Activated T-cell treated with anti-CD3 and anti-CD28 coated beads for 24 hours (primary cell): ENCODE measurements around the gene GAPDHS.
A peak's percentile ranks its signal among the peaks of the same experiment; 100 is the strongest.

Source experiments
- DNase-seq: peaks from one replicate; pipeline ENCODE4 v3.0.0-alpha.2; 2020; ENCODE audit warnings: low read depth

The GAPDHS gene

DNA sequence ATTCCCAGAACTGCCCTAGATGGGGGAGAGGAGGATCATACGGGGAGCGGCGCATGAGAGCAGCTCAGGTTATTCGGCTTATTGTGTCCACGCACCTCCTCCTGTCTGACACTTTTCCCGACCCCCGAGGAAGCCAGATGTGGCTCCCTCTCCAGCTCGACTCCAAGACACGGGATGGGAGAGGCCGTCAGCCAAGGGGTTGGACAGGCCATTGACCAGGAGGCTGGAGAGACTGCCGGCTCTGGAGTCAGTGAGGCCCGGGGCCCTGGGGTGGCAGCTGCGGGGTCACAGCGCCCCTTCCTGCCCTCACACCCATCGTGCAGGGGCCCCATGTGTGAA lies 22.7 kb upstream of the GAPDHS start:
- no peak for DNase-seq

DNA sequence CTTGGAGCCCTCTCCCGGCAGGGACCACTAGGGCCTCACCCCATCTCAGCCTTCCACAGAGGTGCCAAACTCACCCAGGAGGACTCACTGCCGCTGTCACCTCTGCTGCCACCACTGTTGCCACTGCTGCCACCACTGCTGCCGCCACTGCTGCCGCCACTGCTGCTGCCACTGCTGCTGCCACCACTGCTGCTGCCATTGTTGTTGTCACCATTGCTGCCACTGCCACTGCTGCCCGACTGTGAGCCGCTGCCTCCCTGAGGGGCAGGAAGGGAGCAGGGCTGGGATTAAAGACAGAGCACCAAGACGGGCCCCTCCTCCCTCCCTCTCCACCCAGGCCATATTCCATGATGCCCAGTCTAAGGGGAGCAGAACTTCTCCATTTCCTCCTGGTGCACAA lies 21.9 kb upstream of the GAPDHS start:
- no peak for DNase-seq

DNA sequence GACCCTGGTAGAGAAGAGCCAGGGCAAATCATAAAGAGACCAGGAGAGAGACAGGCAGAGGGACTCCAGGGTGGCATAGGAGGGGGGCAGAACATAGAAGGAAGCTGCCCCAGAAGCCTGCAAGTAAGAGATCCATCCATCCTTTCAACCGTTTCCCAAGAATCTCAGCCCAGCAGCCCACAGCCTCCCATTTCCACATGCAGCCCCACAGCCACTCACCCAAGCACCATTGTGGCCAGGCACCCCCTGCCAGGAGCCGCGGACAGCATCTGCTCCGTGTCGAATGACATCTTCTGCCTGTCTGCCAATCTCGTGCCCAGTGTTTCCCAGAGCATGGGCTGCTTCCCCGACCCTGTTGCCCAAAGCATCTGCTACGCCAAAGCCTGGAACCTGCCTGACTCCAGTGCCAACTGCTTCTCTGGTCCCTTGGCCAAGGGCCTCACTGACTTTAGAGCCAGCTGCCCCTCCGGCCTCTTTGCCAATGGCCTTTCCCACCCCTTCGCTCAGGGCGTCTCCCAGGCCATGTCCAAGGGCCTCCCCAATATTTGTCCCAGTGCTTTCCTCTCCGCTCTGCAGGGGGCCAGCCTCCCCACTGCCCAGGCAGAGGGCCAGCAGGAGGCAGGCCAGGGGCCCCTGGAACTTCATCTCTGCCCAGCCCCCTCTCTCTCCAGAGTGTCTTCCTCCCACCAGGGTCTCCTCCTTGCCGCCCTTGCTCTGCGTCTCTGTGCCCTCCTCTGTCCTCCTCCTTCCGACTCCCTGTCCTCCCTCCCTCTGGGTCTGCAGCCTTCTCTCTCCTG lies 20.2 kb upstream of the GAPDHS start:
- DNase-seq: no peak

DNA sequence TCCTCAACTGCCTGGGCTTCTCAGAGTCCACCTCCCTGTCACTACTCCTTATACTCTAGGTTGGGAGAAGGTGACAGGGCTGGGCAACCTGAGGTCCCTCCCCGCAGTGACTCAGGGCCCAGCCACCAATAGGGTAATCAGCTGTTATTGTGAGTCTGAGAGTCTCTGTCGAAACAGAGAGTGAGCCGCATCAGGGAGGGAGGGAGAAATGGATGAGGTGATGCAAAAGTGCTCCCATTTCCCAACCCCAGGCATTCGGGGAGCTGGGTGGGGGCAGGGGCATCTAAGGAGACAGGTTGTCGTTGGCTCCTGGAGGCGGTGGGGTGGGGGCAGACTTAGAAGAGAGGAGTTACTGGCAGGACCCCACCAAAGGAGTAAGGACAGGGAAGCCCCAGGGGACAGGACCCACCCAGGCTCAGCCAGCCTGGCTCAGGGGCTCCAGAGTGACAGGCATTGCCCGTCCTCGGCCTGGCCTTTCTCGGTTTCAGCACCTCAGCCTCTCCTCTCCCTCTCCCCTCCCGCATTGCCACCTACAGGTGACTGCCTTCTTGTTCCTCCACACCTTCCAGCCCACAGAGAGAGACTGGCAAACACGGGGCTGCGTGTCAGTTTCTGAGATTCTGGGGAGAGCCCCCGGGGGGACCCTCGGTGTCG lies 19.5 kb upstream of the GAPDHS start, which contains the start of gene DMKN:
Gene DMKN (minus strand): TSS at position 22 of the 654 bp plus-strand sequence. CDS start 174 bp downstream, outside the sequence.
- DNase-seq: no peak

DNA sequence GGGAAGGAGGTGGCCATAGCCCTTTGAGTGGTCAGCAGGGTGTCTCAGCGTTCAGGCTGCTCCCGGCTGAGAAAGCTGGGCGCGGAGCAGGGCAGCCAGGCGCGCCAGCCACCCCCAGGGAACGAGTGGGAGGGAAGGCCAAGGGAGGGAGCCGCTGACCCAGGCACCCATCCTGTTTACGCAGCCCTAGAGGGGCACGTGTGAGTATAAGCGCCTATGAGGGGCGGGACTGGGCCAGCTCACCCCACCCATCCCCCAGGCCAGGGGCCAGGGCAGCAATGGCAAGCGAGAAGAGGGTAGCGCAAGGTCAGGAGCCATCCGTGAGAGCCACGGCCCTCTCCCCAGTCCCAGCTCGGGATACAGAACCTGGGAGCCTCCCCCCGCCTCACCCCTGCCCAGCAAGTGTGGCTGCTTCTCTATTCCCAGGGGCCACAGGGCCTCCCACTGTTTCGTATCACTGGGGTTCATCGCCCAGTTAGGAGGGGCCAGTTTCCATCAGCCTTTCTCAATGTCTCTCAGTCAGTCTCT lies 18.9 kb upstream of the GAPDHS start:
- DNase-seq: no peak

DNA sequence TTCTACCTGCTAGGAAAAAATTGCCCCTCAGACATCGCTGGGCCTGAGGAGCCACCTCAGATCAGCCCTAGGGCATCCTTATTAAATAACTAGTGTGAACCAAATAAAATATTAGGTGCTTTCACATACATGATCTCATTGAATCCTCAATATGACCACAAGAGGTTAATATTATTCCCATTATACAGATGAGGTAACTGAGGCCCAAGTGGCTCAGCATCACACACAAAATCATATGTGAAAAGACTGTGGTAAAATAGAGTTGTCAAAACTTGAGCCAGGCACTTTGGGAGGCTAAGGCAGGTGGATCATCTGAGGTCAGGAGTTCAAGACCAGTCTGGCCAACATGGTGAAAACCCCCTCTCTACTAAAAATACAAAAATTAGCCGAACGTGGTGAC lies 16.9 kb upstream of the GAPDHS start:
- DNase-seq: no peak

DNA sequence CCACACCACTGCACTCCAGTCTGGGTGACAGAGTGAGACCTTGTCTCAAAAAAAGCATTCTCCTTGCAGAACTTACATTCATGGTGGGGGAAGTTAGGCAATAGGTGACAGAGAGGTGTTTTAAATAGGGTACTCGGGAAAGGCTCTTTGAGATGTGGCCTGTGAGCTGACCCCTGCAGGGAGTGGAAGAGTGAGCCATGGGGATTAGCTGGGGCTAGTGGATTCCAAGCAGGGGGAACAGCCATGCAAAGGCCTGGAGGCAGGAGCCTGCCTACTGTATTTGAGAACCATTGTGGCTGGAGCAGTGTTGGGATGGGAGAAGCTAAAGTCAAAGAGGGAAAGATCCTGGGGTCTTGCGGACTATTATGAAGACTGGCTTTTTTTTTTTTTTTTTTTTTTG lies 15.9 kb upstream of the GAPDHS start:
- DNase-seq: no peak

DNA sequence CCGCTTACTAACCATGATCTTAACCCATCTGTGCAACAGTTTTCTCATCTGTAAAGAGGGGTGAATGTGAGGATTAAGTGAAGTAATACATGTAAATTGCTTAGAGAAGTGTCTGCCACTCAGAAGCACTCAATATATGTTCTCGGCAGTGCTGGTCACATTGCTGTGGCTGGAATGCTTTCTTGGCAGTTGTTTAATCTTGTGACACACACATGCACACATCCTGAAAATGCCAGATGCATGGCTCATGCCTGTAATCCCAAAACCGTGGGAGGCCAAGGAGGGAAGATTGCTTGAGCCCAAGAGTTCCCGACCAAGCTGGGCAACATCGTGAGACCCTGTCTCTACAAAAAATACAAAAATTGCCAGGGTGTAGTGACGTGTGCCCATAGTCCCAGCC lies 14.9 kb upstream of the GAPDHS start:
- no peak for DNase-seq

DNA sequence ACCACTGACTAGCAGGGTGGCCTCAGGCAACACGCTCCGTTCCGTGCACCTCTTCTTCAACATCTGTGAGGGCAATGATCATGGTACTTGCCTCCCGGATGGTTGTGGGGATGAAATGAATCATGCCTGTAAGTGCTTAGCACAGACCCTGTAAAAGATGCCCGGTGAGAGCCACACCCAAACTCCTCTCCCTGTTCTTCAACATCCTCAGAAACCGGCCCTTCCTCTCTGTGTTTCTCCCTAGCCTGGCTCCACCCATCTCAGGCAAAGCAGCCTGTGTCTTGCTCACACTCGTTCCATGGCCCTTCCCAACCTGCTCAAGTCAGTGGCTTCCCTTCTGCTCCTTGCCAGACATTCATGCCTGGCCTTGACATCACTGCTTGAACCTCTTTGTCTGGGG lies 14.0 kb upstream of the GAPDHS start:
- DNase-seq: no peak

DNA sequence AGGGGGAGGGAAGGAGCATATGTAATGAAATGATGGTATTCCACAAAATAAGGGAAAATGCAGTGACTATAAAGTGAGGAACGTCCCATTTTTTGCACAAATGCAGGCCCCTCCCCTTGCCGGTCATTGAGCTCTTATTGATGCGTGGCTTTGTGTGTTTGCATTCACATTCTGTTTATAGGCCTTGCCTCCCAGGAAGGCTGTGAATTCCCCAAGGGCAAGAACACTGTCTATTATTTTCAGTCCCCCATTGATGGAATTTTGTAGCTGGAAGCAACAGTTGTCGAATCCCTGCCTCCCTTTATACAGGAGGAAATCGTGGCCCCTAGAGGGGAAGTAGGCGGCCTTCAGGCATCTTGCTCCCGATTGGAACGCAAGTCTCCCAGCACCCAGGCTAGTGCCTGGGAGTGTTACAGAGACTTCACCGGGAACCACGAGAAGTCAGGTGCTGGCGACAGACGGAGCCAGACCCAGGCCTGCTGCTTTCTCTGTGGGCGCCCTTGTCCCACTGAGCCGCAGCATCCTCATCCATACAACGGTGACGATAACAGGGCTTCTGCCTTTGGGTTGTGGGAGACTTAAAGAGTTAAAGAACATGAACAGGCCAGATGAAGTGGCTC lies 12.0 kb upstream of the GAPDHS start:
- no peak for DNase-seq

DNA sequence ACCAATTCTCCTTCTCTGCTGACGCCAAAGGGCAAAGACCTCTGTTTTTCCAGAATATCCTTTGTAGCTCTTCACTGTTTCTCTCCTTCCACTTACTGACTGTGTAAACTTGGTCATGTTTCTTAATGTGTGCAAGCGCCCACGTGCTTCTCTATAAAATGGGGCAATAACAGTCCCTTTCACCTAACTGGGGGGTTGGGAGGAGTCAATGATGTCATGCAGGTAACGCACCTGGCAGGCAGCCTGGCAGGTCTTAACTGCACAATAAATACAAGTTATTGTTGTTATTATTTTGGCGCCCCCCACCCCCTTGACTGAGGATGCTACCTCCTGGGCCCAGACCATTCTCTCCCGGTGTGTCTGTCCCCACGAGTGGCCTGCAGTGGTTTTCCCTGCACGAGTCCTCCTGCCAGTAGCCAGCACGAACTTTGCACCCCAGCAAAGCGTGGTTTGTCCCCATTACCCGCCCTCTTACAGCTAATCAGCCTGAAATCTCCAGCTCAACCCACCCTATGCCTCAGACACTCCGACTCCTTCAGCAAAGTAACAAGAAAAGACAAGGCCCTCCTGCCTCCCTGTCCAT lies 10.4 kb upstream of the GAPDHS start:
- DNase-seq: no peak

DNA sequence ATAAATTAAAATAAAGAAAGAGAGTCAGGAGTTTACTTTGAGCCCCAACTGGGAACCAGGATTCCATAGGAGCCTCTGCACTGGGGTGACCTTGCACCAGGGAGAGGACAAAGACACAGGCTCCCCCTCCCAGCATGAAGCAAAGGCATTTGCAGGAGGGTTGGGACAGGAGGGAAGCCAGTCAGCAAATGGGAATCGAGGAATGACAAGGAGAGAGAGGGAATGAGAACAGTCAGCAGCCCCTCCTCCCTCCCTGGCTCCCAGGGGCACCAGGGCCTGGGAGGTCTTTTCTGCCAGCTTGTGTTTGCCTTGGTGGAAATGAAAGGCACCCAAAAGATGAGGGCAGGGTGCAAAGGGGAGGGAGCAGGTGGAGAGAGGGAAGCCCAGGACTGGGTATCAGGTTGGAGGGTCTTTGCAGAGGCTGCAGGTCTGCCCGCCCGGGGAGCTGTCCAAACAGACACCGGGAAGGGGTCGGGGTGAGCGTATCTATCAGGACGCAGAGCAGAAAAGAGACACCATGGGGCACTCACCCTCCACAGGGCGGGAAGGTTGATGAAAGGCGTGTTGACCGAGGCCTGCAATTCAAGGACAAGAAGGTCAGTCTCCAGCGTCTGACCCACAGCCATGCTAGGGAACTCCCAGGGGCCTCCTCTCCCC lies 8.9 kb upstream of the GAPDHS start:
- DNase-seq: no peak

DNA sequence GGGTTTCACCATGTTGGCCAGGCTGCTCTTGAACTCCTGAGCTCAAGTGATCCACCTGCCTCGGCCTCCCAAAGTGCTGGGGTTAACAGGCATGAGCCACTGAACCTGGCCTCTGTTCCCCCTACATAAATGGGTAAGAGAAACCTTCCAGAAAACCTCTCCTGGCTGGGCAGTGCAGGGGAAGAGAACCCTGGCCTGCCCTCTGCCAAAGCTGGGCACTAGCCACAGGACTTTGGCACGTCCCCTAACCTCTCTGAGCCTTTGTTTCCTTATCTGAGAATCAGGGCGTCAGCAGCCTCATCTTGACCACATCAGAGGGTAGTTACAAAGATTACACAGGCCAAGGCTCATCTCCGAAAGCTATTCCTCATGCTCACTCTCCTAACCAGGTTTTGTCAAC lies 7.4 kb upstream of the GAPDHS start:
- DNase-seq: no peak

DNA sequence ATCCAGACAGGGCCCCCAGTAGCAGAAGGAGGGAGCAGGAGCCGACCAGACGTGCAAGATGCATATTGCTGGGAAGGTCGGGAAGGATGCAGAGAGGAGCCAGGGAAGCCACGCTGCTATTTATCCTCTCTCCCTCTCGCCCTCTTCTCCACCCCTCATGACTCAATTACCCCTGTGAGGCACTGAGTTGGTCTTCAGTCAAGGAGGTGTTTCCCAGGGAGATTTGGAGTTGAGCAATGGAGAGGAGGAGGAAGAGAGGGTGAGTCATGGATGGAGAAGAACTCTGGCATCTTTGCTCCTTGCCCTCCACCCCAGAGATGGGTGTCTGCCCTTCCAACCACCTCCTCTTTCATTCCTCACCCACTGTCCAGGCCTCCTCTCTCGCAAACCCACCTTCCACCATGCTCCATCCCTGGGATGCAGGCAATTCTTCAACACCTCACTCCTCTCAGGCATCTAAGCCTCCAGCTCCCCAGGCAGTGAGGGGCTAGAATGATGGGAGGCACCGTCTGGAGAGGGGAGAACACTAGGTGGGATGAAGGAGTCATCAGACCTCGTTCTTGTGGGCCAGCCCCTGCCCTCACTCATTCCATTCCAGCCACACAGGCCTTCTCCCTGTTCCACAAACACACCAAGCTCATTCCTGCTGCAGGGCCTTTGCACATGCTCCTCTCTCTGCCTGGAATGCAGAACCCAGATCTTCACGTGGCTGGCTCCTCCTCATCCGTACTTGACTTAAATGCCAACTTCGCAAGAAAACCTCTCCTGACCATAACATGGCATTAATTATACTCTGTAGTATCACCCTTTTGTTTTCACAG lies 4.8 kb upstream of the GAPDHS start, which contains the start of gene SBSN:
Gene SBSN (minus strand): TSS at position 94 of the 821 bp plus-strand sequence. CDS start 30 bp downstream, at position 64.
- no peak for DNase-seq

DNA sequence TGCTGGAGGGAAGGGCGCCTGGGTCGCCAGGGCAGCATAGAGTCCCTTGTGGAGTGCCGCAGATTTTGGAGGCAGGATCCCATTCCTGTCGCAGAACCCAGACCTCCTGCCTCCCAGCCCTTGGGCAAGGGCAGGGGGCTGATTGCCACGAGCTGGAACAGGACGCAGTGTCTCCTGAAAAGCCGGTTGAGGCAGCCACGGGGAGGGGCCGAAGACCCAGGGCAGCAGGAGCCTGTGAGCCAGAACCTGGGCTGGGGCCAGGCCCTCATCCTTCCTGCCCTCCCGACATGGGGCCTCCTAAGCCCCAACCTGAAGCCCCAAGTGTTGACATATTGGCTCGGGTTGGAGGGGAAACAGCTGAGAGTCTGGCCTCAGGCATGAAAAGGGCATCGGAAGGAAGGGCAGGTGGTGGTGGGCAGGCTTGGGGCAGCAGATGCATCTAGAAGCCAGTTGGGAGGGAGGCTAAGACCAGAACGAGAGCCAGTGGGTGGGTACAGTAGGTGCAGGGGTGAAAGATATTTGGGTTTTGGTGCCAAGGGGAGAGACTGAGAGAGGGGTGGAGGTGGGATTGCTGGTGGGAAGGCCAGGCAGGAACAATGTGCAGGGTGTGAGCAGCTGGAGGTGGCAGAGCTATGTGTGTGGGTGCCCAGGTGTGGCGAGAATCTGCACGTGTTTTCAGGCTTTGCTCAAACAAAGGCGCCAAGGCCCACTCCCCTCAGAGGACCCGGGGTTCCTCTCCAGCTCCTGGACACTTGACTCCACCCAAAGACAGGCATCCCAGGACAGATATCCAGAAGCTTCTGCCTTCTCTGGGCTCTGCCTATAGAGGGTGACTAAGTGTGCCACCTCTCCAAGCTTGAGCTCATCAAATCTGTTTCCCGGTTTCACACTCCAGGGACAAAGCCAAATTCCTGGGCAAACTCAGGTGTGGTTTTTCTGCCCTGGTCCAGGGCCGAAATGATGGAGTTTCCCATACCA lies 3.7 kb upstream of the GAPDHS start:
- DNase-seq: no peak

DNA sequence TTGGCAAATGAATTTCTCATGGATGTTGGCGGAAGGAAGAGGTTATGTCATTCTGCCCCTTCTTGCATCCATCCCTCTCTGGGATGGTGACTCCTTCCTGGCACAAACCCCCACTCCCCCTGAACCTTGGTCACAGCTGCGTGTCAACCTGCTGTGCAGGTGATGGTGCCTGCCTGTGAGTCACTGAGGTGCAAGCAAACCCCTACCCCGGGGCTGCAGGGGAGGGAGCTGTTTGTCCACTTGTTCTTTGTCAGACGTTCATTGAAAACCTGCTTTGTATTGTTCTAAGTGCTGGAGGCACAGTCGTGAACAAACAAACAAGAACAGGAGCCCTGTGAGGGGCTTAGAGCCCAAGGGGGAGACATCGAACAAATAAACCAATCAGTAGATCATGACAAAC lies 2.0 kb upstream of the GAPDHS start:
- DNase-seq: no peak

DNA sequence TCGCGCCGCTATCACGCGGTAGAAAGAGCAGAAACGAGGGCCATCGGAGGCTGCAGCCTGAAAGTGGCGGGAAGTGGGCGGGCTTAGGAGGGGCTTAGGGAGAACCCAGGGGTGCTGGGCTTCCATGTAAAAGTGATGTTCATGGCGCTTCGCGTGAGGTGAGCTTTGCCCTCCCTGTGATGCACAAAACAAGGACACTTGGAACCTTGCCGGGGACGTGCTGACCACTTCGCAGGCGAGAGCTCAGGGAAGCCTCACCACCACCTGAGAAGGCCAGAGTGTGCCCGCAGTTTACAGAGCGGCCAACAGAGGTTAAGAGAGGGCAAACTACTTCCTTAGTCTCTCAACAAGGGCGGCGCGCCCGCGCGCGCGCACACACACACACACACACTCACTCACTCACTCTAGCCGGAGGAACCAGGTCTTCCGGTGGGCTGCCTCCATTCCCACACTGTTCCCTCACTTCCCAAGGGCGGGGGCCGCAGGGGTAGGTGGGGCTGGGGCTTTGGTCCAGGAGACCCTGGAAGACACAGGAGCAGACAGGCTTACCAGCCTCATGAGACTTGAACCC lies 651 bp downstream of the GAPDHS start:
- DNase-seq: peak; percentile 33

DNA sequence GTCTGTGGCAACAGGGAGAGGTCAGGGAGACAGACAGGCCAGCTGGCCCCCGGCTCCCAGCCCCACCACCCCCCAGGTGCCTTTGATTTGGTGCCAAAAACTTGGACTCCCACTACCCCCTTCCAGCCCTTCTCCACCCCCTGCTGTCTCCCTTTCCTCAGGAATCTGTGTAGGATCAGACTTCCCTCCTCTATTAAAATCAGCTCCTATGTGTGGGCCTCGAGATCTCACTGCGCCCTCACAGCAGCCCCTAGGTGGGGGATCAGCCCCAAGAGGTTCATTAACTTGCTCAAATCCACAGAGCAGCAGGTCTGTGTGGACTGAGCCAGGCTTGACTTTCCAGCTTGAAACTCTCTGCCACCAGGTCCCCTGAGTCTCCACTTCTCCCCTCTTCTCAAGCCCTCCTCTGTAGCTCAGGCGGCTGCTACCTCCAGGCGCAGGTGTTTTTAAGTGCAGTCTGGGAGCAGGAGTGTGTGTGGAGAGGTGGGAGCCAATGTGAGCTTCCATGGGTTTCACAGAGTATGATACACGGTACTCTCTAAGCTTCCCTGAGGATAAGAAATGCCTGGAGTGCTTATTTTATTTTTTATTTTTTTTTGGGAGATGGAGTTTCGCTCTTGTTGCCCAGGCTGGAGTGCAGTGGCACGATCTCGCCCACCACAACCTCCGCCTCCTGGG lies 1.7 kb downstream of the GAPDHS start:
- DNase-seq: no peak

DNA sequence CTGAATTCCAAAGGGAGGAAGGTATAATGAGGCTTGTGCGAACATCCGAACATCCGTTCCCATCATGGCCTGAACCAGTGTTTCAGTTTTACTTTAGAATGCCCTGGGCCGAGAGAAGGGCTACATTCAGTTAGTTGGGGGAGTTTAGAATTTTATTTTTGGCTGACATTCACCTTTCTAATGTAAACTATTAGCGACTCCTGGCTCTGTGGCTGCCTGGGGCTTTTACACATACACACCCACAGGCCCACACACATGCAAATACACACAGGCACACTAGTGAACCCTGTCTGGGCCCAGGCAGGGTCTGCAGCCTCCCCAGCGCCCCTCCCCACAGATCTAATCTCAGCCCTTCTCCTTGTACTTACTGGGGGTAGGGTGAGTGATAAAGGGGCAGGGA lies 6.1 kb downstream of the GAPDHS start:
- no peak for DNase-seq
